ENCODE results near the gene PBX1. TPM values are rescaled to one million over a fixed set of nuclear protein-coding genes. Genes with fewer than 3 reads are reported as not detected.
A peak's percentile ranks its signal among the peaks of the same experiment; 100 is the strongest.

Gene PBX1
- total and polyA plus RNA-seq, 4 donors = 2.2 to 17.3 (median 5.1) TPM

DNA sequence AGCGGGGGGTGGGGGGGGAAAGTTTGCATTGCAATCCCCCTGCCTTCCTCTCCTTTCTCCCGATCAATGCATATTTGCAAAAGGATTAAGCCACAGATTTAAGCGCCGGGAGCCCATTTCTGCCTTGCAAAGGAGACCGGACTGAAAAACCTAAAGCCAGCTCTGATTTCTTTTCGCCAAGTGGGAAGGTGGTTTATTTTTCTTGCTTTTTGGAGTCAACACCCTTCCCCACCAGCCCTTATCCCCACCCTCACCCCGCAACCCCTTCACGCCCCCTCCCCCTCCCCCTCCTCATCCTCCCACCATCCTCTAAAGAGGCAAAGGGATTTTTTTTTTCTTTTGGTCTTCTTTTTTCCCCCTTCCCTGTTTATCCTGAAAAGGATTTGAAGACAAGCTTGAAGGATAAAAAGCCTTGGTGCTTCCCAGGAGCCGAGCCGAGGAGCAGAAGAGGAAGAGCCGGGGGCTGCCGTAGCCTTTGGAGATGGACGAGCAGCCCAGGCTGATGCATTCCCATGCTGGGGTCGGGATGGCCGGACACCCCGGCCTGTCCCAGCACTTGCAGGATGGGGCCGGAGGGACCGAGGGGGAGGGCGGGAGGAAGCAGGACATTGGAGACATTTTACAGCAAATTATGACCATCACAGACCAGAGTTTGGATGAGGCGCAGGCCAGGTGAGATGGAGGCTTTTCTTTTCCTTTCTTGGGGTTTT is 513 bp downstream of the PBX1 start (continued):
- TF ChIP-seq, protein P1, sequence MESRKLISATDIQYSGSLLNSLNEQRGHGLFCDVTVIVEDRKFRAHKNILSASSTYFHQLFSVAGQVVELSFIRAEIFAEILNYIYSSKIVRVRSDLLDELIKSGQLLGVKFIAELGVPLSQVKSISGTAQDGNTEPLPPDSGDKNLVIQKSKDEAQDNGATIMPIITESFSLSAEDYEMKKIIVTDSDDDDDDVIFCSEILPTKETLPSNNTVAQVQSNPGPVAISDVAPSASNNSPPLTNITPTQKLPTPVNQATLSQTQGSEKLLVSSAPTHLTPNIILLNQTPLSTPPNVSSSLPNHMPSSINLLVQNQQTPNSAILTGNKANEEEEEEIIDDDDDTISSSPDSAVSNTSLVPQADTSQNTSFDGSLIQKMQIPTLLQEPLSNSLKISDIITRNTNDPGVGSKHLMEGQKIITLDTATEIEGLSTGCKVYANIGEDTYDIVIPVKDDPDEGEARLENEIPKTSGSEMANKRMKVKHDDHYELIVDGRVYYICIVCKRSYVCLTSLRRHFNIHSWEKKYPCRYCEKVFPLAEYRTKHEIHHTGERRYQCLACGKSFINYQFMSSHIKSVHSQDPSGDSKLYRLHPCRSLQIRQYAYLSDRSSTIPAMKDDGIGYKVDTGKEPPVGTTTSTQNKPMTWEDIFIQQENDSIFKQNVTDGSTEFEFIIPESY (IDR thresholded peaks at IDR 0.05) = no peak
- TF ChIP-seq TAF1 (conservative IDR thresholded peaks at IDR 0.05) (no peak), HNF4A (conservative IDR thresholded peaks at IDR 0.05) (no peak)

DNA sequence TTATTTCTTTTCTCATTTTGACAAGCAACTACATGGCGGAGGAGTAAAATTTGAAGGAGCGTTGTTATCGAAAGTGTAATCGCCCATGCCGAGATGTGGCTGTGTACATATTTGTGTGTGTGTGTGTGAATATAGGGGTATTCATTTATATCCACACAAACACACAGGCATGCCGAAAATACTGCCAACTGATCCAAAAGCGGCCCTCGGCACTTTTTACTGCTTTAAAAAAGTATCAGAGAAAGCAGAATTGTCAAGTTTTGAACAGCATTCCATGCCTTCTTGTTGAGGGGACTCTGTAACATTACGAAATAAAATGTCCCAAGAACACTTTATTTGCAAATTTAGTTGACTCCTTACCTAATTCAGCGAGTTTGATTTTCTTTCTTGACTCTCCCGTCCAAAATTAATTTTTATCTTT is 1.1 kb downstream of the PBX1 start:
- TF ChIP-seq, protein P2, sequence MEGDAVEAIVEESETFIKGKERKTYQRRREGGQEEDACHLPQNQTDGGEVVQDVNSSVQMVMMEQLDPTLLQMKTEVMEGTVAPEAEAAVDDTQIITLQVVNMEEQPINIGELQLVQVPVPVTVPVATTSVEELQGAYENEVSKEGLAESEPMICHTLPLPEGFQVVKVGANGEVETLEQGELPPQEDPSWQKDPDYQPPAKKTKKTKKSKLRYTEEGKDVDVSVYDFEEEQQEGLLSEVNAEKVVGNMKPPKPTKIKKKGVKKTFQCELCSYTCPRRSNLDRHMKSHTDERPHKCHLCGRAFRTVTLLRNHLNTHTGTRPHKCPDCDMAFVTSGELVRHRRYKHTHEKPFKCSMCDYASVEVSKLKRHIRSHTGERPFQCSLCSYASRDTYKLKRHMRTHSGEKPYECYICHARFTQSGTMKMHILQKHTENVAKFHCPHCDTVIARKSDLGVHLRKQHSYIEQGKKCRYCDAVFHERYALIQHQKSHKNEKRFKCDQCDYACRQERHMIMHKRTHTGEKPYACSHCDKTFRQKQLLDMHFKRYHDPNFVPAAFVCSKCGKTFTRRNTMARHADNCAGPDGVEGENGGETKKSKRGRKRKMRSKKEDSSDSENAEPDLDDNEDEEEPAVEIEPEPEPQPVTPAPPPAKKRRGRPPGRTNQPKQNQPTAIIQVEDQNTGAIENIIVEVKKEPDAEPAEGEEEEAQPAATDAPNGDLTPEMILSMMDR (IDR thresholded peaks at IDR 0.05; ENCODE audit: low read depth, low read length, missing input control) = no peak
- no peak for TF ChIP-seq NR2F2 (IDR thresholded peaks at IDR 0.05)
- TF ChIP-seq FOXA1 (IDR thresholded peaks at IDR 0.05) = no peak
- TF ChIP-seq, protein P1 (IDR thresholded peaks at IDR 0.05) = no peak
- TF ChIP-seq EGR1 (IDR thresholded peaks at IDR 0.05; ENCODE audit: low read depth in 2 of 2) = no peak
- TF ChIP-seq YY1 (IDR thresholded peaks at IDR 0.05) = no peak
- no peak for TF ChIP-seq SP1 (IDR thresholded peaks at IDR 0.05)
- TF ChIP-seq JUND (IDR thresholded peaks at IDR 0.05) = no peak
- TF ChIP-seq, protein P3, sequence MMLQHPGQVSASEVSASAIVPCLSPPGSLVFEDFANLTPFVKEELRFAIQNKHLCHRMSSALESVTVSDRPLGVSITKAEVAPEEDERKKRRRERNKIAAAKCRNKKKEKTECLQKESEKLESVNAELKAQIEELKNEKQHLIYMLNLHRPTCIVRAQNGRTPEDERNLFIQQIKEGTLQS (IDR thresholded peaks at IDR 0.05) = no peak
- peak overlapping the region in 2 of 3 donors; percentile 62 to 74 for H3K4me3 ChIP-seq (ENCODE audit: low read depth in 1 of 3, low read length in 3 of 3)
- no peaks in the 10 kb centered on the region for H3K36me3 ChIP-seq (ENCODE audit: control insufficient read depth in 4 of 4, insufficient read depth in 3 of 4, low read depth in 1 of 4, low read length in 3 of 4)
- H3K27ac ChIP-seq (ENCODE audit: low read depth in 1 of 2, low read length in 2 of 2) = peak overlapping the region; percentile 57 to 67
- peak; percentile 41 for DNase-seq (ENCODE audit: low spot score)
- H3K9ac ChIP-seq (ENCODE audit: low read depth in 1 of 2, low read length in 2 of 2) = peak overlapping the region in 1 of 2 donors; percentile 95
- H3K4me1 ChIP-seq (ENCODE audit: control insufficient read depth in 4 of 4, insufficient read depth in 4 of 4, low read length in 3 of 4) = peaks cover 2 to 16% (median 15%) of the 10 kb centered on the region in 4 donors
- no peaks in the 10 kb centered on the region for H3K27me3 ChIP-seq (ENCODE audit: control insufficient read depth in 4 of 4, insufficient read depth in 4 of 4, low read length in 3 of 4)
- H3K9me3 ChIP-seq (ENCODE audit: control insufficient read depth in 4 of 4, low read length in 3 of 4) = no peaks in the 10 kb centered on the region
- WGBS = 2% methylated on average over 11 of the region's 11 CpGs

DNA sequence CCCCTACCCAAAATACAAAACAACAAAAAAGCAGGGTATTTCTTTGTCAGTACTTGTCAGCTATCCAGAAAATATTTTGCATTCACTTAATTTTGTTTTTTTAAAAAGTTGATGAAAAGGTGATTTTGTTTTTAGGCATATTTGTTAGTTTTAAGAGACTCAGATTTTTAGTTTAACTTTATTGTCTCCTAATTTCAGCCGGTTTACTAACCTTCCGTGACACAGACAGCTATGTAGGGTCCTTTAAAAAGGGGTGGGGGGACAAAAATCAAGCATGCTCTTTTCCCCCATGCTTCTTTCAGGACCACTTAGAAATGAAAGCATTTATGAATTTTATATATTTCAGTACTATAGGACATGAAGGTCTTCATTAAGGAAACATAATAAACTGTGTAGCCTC is 1.6 kb downstream of the PBX1 start:
- Histone ChIP-seq H3K9ac (ENCODE audit: low read depth in 1 of 2, low read length in 2 of 2) (peak overlapping the region in 1 of 2 donors; percentile 95), H3K27me3 (ENCODE audit: control insufficient read depth in 4 of 4, insufficient read depth in 4 of 4, low read length in 3 of 4) (no peaks in the 10 kb centered on the region)
- WGBS = 11% methylated on average over 2 of the region's 2 CpGs

More for the DNA sequence above, 1.6 kb downstream of the PBX1 start:
- Histone ChIP-seq H3K27ac (ENCODE audit: low read depth in 1 of 2, low read length in 2 of 2) (peak overlapping the region in 1 of 2 donors; percentile 57), H3K36me3 (ENCODE audit: control insufficient read depth in 4 of 4, insufficient read depth in 3 of 4, low read depth in 1 of 4, low read length in 3 of 4) (no peaks in the 10 kb centered on the region), H3K4me1 (ENCODE audit: control insufficient read depth in 4 of 4, insufficient read depth in 4 of 4, low read length in 3 of 4) (peaks cover 2 to 16% (median 15%) of the 10 kb centered on the region in 4 donors), H3K4me3 (ENCODE audit: low read depth in 1 of 3, low read length in 3 of 3) (peak overlapping the region in 2 of 3 donors; percentile 62 to 74), H3K9me3 (ENCODE audit: control insufficient read depth in 4 of 4, low read length in 3 of 4) (no peaks in the 10 kb centered on the region)
- TF ChIP-seq, protein P4, sequence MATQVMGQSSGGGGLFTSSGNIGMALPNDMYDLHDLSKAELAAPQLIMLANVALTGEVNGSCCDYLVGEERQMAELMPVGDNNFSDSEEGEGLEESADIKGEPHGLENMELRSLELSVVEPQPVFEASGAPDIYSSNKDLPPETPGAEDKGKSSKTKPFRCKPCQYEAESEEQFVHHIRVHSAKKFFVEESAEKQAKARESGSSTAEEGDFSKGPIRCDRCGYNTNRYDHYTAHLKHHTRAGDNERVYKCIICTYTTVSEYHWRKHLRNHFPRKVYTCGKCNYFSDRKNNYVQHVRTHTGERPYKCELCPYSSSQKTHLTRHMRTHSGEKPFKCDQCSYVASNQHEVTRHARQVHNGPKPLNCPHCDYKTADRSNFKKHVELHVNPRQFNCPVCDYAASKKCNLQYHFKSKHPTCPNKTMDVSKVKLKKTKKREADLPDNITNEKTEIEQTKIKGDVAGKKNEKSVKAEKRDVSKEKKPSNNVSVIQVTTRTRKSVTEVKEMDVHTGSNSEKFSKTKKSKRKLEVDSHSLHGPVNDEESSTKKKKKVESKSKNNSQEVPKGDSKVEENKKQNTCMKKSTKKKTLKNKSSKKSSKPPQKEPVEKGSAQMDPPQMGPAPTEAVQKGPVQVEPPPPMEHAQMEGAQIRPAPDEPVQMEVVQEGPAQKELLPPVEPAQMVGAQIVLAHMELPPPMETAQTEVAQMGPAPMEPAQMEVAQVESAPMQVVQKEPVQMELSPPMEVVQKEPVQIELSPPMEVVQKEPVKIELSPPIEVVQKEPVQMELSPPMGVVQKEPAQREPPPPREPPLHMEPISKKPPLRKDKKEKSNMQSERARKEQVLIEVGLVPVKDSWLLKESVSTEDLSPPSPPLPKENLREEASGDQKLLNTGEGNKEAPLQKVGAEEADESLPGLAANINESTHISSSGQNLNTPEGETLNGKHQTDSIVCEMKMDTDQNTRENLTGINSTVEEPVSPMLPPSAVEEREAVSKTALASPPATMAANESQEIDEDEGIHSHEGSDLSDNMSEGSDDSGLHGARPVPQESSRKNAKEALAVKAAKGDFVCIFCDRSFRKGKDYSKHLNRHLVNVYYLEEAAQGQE (IDR thresholded peaks at IDR 0.05) = peak; percentile 78
- TF ChIP-seq, protein P1 (IDR thresholded peaks at IDR 0.05) = no peak
- no peak for DNase-seq (ENCODE audit: low spot score)
